HFF-Myc (cell line): ENCODE data around the gene LCN10.

ENCODE experiments used
- DNase-seq: peaks from one replicate; pipeline ENCODE4 v3.0.0-alpha.2; 2011; ENCODE audit warnings: low read depth; ENCODE audit errors: extremely low read depth
- H3K4me3 ChIP-seq: replicated peaks from 2 replicates; pipeline ENCODE4 v1.5.1; 2011; ENCODE audit warnings: low read depth, mild to moderate bottlenecking, control low read depth, low read length
- TF ChIP-seq, protein P1 (sequence below): IDR thresholded peaks from 2 replicates; pipeline ENCODE4 v1.5.1; 2012; ENCODE audit warnings: mild to moderate bottlenecking, low read depth, low read length, control low read depth; ENCODE audit errors: missing control alignments

LCN10 gene

DNA sequence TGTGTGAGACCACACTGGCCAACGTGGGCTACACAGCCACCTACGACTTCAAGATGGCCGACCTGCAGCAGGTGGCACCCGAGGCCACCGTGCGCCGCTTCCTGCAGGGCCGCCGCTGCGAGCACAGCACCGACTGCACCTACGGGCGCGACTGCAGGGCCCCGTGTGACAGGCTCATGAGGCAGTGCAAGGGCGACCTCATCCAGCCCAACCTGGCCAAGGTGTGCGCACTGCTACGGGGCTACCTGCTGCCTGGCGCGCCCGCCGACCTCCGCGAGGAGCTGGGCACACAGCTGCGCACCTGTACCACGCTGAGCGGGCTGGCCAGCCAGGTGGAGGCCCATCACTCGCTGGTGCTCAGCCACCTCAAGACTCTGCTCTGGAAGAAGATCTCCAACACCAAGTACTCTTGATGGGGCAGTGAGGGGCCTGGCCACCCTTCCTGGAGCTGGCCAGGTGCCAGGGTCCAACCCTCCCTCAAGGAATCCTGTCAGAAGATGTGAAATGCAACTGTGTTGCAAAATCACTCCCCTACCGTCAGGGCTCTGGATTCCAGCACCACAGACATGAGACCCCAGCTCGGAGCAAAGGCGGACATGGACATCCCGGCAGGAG is 19.3 kb downstream of the LCN10 start:
- TF ChIP-seq, protein P1, sequence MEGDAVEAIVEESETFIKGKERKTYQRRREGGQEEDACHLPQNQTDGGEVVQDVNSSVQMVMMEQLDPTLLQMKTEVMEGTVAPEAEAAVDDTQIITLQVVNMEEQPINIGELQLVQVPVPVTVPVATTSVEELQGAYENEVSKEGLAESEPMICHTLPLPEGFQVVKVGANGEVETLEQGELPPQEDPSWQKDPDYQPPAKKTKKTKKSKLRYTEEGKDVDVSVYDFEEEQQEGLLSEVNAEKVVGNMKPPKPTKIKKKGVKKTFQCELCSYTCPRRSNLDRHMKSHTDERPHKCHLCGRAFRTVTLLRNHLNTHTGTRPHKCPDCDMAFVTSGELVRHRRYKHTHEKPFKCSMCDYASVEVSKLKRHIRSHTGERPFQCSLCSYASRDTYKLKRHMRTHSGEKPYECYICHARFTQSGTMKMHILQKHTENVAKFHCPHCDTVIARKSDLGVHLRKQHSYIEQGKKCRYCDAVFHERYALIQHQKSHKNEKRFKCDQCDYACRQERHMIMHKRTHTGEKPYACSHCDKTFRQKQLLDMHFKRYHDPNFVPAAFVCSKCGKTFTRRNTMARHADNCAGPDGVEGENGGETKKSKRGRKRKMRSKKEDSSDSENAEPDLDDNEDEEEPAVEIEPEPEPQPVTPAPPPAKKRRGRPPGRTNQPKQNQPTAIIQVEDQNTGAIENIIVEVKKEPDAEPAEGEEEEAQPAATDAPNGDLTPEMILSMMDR = no peak
- DNase-seq = no peak
- no peak overlapping the region for H3K4me3 ChIP-seq

DNA sequence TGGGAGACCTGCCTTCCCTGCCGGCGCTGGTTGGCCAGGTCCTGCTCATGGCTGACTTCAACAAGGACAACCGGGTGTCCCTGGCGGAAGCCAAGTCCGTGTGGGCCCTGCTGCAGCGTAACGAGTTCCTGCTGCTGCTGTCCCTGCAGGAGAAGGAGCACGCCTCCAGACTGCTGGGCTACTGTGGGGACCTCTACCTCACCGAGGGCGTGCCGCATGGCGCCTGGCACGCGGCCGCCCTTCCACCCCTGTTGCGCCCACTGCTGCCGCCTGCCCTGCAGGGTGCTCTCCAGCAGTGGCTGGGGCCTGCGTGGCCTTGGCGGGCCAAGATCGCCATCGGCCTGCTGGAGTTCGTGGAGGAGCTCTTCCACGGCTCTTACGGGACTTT is 19.8 kb downstream of the LCN10 start:
- TF ChIP-seq, protein P1 = no peak
- no peak overlapping the region for H3K4me3 ChIP-seq
- DNase-seq = no peak

DNA sequence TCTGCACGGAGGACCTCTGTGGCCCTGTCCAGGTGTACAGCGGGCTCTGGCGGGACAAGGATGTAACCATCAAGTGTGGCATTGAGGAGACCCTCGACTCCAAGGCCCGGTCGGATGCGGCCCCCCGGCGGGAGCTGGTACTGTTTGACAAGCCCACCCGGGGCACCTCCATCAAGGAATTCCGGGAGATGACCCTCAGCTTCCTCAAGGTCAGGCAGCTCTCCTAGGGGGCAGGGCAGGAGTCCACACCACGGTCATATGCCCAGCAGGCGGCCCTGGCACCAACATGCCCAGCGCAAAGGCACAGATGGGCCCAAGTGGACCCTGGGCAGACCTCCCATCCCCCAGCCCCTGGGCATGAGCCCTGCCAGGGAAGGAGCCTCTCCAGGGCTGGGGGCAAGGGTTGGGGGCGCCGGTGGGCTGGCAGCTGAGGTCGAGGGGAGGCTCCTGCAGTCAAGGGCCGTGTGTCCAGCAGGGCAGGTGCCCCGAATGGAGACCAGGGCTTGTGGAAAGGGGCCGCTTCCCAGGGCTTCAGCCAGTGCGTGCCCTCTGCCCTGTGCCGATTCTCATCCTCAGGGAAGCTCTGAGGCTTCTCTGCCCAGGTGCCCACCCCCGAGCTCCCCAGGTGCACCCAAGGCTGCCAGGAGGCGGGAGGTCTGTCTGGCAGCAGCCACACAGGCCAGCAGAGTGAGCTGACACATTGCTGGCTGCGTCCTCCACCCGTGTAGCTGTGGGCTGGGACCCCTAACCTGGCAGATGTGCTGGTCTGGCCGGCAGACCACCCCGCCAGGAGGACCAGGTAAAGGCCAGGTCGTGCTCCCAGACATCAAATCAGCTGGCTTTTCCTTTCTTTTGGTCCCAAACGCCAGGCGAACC is 20.4 kb downstream of the LCN10 start:
- DNase-seq = no peak
- H3K4me3 ChIP-seq = no peak overlapping the region
- TF ChIP-seq, protein P1 = no peak

DNA sequence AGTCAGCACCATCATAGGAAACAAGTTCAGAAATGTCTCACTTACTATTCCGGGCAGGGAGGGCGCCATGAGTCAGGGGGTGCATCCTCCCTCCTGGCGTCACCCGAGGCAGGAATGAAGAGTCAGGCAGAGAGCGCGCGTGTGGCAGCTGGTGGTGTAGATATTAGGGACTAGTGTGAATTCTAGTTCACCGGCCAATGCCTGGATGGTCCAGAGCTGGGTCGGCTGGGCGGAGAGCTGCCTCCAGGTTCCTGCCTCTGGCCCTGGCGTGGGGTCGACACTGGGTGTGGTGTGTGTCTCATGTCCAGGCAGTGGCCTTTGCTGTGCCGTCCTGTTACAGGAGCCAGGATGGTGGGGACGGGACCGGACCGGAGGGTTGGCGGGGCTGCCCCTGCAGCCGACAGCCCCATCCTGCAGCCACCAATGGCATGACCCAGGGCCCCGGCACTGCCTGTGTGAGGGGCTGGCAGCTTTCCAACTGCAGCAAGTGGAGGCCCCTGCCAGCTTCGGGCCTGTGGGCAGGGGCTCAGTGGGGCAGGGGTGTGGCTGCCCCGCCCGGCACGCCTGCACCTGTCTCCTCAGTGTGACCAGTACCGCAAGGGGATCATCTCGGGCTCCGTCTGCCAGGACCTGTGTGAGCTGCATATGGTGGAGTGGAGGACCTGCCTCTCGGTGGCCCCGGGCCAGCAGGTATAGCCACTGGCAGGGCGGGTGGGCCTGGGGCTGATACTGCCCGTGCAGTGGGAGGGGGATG is 21.2 kb downstream of the LCN10 start:
- no peak overlapping the region for H3K4me3 ChIP-seq
- no peak for DNase-seq
- TF ChIP-seq, protein P1 = no peak

DNA sequence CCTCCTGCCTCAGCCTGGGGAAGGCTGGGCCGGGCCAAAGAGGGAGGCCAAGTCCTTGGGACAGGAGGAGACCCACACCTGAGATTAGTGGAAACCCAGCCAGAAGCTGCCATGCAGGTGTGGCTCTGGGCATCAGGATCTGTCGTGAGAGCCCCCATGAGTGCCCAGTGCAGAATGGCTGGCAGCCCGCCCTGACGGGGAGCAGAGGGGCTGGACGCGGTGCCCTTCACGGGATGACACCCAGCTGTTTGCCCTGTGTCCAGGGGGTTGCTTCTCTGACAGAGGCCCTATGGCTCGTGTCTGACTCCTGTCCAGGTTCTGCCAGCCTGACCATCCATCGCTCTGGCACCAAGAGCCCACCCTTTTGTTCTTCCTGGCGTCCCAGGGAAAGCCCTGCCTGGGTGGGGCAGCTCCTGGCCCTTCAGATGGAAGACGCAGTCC is 21.8 kb downstream of the LCN10 start:
- no peak overlapping the region for H3K4me3 ChIP-seq
- TF ChIP-seq, protein P1 = no peak
- no peak for DNase-seq

DNA sequence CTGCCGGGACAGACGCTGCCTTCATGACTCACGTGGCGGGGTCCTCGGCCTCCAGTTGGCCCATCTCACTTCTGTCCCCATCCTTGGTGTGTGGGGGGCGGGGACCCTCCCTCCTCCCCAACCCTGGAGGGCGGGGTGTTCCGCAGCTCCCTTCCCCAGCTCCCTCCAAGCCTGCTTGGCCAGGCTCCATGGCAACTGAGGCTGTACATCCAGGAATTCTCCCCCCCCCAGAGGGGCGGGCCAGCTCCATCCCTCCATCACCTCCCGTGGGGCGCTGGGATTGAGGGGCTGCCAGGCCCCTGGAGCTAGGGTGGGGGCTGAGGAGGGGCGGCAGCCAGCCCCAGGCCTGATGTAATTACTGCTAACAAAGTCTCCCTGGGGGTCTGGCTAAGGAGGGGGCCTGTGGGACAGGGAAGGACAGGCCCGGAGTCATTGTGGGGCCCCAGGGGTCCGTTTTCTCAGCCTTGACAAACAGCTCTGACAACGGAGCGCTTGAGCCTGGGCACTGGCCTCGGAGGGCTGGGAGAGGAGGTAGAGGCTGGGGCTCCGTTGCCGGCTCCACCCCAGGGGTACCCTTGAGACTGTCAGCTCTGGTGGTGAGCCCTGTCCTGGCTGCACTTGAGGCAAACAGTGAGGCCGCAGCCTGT is 22.4 kb downstream of the LCN10 start:
- DNase-seq = no peak
- H3K4me3 ChIP-seq = no peak overlapping the region
- TF ChIP-seq, protein P1 = no peak
